HepG2 (cell line): Measurements from ENCODE around the gene POFUT1.

Source experiments
- CTCF ChIP-seq: sonication (generic); formaldehyde crosslinking; IDR thresholded peaks from 2 replicates; pipeline ENCODE4 v1.5.0; 2020; ENCODE audit warnings: mild to moderate bottlenecking, missing genetic modification reagents, moderate library complexity
- EP300 ChIP-seq, 3 experiments: sonication (generic) in 1 of 3; formaldehyde crosslinking in 1 of 3; IDR thresholded peaks; 2 replicates each; pipeline versions ENCODE4 v1.5.1 to v1.6.1; 2011 to 2020; ENCODE audit warnings: low read depth in 2 of 3, low read length in 2 of 3, borderline replicate concordance in 1 of 3, improper control_type of control experiment in 1 of 3, mild to moderate bottlenecking in 1 of 3, missing genetic modification reagents in 1 of 3, moderate library complexity in 1 of 3
- PAXIP1 ChIP-seq: sonication (generic); formaldehyde crosslinking; conservative IDR thresholded peaks from 2 replicates; pipeline ENCODE4 v1.4.0; 2020; ENCODE audit warnings: mild to moderate bottlenecking, missing genetic modification reagents, moderate library complexity
- PHF5A ChIP-seq: IDR thresholded peaks from one replicate; pipeline ENCODE4 v1.6.1; 2018; ENCODE audit warnings: low read depth, missing genetic modification reagents; ENCODE audit not compliant: unreplicated experiment
- POLR2AphosphoS5 ChIP-seq: IDR thresholded peaks from 2 replicates; pipeline ENCODE4 v1.6.1; 2012; ENCODE audit warnings: low read depth, low read length
- RARA ChIP-seq: IDR thresholded peaks from 2 replicates; pipeline ENCODE4 v1.6.1; 2016; ENCODE audit warnings: missing genetic modification reagents, missing compliant biosample characterization
- REXO4 ChIP-seq: sonication (generic); formaldehyde crosslinking; IDR thresholded peaks from 2 replicates; pipeline ENCODE4 v1.8.0; 2022; ENCODE audit warnings: missing genetic modification reagents, mild to moderate bottlenecking, borderline replicate concordance
- RNF2 ChIP-seq: fragments of 450-650 bp; conservative IDR thresholded peaks from 2 replicates; pipeline ENCODE4 v1.6.1; 2016; ENCODE audit warnings: low read depth
- ZNF124 ChIP-seq: sonication (generic); formaldehyde crosslinking; IDR thresholded peaks from 2 replicates; pipeline ENCODE4 v1.4.0; 2020; ENCODE audit warnings: missing genetic modification reagents
- ZNF468 ChIP-seq: sonication (generic); formaldehyde crosslinking; IDR thresholded peaks from 2 replicates; pipeline ENCODE4 v1.8.0; 2022; ENCODE audit warnings: mild to moderate bottlenecking, moderate library complexity, missing genetic modification reagents
- ZNF501 ChIP-seq: sonication (generic); formaldehyde crosslinking; IDR thresholded peaks from 2 replicates; pipeline ENCODE4 v1.5.1; 2020; ENCODE audit warnings: mild to moderate bottlenecking, moderate library complexity, missing genetic modification reagents

GRCh38 chr20:32179934-32180333, 27.7 kb upstream of the POFUT1 start:
- TF ChIP-seq ZNF468 (CRISPR knock-in tag) (no peak), EP300 (IDR thresholded peaks at IDR 0.05; ENCODE audit: low read depth in 2 of 2, low read length in 2 of 2) (no peak), EP300 (CRISPR knock-in tag; IDR thresholded peaks at IDR 0.05; ENCODE audit: borderline replicate concordance) (no peak), POLR2AphosphoS5 (no peak), PHF5A (CRISPR knock-in tag) (no peak), ZNF124 (CRISPR knock-in tag) (no peak), ZNF501 (CRISPR knock-in tag) (no peak), PAXIP1 (CRISPR knock-in tag) (no peak), RNF2 (no peak), RARA (CRISPR knock-in tag) (no peak), CTCF (no peak), REXO4 (CRISPR knock-in tag) (no peak)
